IMR-90 (cell line): ENCODE data around the gene RCCD1.

Source experiments
- NFE2L2 ChIP-seq: fragments of 150-350 bp; IDR thresholded peaks from 2 replicates; pipeline ENCODE4 v1.6.1; 2016; ENCODE audit warnings: low read depth, mild to moderate bottlenecking, low read length
- TF ChIP-seq, protein P1 (sequence below): conservative IDR thresholded peaks from 2 replicates; pipeline ENCODE4 v1.5.1; 2012; ENCODE audit warnings: mild to moderate bottlenecking, low read depth, low read length, improper control_type of control experiment

GRCh38 chr15:90981681-90982080 lies 27.0 kb downstream of the RCCD1 start:
- TF ChIP-seq, protein P1, sequence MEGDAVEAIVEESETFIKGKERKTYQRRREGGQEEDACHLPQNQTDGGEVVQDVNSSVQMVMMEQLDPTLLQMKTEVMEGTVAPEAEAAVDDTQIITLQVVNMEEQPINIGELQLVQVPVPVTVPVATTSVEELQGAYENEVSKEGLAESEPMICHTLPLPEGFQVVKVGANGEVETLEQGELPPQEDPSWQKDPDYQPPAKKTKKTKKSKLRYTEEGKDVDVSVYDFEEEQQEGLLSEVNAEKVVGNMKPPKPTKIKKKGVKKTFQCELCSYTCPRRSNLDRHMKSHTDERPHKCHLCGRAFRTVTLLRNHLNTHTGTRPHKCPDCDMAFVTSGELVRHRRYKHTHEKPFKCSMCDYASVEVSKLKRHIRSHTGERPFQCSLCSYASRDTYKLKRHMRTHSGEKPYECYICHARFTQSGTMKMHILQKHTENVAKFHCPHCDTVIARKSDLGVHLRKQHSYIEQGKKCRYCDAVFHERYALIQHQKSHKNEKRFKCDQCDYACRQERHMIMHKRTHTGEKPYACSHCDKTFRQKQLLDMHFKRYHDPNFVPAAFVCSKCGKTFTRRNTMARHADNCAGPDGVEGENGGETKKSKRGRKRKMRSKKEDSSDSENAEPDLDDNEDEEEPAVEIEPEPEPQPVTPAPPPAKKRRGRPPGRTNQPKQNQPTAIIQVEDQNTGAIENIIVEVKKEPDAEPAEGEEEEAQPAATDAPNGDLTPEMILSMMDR = no peak
- no peak for TF ChIP-seq NFE2L2
